ENCODE data around the gene SQSTM1.

DNA sequence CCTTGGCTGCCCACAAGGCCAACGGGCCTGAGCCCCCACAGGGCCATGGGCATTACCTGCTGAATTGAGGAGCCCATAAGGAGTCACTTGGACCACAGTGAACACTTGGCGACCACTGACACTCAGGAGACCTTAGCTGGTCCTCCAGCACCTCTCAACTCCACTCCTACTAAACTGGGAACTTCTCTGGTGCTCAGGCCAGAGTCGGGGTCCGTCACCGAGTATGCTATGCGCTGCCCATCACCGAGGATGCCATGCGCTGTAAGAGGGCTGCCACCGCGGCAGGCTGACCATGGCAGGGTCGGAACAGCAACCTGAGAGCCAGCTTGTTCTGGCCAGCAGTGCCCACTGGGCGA, 600 bp upstream of the SQSTM1 start:
- TF ChIP-seq, protein P1, sequence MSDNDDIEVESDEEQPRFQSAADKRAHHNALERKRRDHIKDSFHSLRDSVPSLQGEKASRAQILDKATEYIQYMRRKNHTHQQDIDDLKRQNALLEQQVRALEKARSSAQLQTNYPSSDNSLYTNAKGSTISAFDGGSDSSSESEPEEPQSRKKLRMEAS (IDR thresholded peaks at IDR 0.05; ENCODE audit: low read depth) = no peak
- TF ChIP-seq, protein P2, sequence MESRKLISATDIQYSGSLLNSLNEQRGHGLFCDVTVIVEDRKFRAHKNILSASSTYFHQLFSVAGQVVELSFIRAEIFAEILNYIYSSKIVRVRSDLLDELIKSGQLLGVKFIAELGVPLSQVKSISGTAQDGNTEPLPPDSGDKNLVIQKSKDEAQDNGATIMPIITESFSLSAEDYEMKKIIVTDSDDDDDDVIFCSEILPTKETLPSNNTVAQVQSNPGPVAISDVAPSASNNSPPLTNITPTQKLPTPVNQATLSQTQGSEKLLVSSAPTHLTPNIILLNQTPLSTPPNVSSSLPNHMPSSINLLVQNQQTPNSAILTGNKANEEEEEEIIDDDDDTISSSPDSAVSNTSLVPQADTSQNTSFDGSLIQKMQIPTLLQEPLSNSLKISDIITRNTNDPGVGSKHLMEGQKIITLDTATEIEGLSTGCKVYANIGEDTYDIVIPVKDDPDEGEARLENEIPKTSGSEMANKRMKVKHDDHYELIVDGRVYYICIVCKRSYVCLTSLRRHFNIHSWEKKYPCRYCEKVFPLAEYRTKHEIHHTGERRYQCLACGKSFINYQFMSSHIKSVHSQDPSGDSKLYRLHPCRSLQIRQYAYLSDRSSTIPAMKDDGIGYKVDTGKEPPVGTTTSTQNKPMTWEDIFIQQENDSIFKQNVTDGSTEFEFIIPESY (IDR thresholded peaks at IDR 0.05; ENCODE audit: borderline replicate concordance, low read depth) = no peak
- TF ChIP-seq, protein P3, sequence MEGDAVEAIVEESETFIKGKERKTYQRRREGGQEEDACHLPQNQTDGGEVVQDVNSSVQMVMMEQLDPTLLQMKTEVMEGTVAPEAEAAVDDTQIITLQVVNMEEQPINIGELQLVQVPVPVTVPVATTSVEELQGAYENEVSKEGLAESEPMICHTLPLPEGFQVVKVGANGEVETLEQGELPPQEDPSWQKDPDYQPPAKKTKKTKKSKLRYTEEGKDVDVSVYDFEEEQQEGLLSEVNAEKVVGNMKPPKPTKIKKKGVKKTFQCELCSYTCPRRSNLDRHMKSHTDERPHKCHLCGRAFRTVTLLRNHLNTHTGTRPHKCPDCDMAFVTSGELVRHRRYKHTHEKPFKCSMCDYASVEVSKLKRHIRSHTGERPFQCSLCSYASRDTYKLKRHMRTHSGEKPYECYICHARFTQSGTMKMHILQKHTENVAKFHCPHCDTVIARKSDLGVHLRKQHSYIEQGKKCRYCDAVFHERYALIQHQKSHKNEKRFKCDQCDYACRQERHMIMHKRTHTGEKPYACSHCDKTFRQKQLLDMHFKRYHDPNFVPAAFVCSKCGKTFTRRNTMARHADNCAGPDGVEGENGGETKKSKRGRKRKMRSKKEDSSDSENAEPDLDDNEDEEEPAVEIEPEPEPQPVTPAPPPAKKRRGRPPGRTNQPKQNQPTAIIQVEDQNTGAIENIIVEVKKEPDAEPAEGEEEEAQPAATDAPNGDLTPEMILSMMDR (IDR thresholded peaks at IDR 0.05) = no peak
- TF ChIP-seq YY1 (IDR thresholded peaks at IDR 0.05; ENCODE audit: low read depth) = no peak
- TF ChIP-seq EZH2phosphoT487 (IDR thresholded peaks at IDR 0.05; ENCODE audit: borderline replicate concordance, low read depth) = no peak
- TF ChIP-seq JUND (IDR thresholded peaks at IDR 0.05) = no peak
- TF ChIP-seq TAF1 (IDR thresholded peaks at IDR 0.05; ENCODE audit: borderline replicate concordance, low read depth, low read length) = no peak
- TF ChIP-seq MXI1 (IDR thresholded peaks at IDR 0.05; ENCODE audit: low read depth, low read length) = no peak
- no peak for TF ChIP-seq RAD21 (IDR thresholded peaks at IDR 0.05; ENCODE audit: low read length)
- no peak for TF ChIP-seq NFIC (IDR thresholded peaks at IDR 0.05; ENCODE audit: borderline replicate concordance)

All from SK-N-SH (cell line).